ENCODE data around the gene NRP1.

Gene NRP1

DNA sequence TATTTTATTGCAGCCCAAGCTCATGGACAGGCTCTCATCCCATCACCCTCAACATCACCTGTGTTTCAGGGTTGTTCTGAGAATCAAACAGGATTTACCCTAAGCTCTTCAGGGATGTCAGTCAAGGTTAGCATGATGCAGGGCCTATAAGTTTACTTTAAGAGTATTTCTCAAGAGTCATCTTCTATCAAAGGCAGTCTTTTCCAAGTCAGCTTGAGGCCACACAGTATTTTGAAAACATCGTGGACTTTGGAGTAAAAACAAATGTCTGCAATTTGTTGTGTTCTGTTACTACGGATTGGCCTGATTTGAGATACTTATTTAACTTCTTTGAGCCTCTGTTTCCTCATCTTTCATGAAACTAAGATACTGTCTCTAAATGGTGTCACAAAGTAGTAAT is 42.0 kb upstream of the NRP1 start:
- no peak for TF ChIP-seq CTCF (conservative IDR thresholded peaks at IDR 0.05; ENCODE audit: low read depth, low read length)
- DNase-seq (ENCODE audit: low read depth): peak; percentile 31
- H3K4me3 ChIP-seq (ENCODE audit: low read depth, low read length): no peak overlapping the region

DNA sequence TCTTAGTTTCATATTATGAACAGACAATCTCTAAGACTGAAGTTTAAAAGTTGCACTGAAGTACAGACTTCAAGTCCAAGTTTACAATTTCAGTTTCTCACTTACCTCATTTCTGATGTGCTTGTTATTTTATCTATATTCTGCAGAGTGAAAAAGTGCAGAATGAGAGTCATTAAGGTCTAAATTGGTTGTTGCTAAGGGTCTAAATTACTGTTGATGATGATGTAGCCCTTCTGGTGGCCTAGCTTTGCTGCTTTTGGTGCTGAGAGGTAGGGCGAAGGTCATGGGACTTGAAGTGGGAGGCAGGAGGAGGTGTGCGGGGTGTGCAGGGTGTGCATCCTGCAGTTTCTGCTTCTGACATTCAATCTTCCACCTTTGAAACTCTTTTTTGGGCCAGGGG is 38.8 kb upstream of the NRP1 start:
- no peak overlapping the region for H3K4me3 ChIP-seq (ENCODE audit: low read depth, low read length)
- no peak for TF ChIP-seq CTCF (conservative IDR thresholded peaks at IDR 0.05; ENCODE audit: low read depth, low read length)
- no peak for DNase-seq (ENCODE audit: low read depth)

DNA sequence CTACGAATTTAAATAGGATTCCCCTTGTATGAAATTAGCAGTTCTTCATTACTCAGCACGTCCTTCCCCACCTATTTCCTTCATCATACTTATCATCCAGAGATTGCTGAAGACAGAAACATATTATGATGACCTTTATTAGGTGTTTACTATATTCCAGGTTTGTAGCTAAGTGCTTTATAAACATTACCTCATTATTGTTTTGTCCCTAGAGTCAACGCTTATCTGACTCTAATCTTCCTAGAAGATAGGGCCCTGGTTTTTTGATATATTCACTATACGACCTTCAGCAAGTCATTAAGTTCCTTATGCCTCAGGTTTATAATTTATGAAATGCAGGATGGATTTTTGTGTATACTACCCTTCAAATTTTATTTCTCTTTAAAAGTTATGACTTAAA is 36.8 kb upstream of the NRP1 start:
- no peak for TF ChIP-seq CTCF (conservative IDR thresholded peaks at IDR 0.05; ENCODE audit: low read depth, low read length)
- H3K4me3 ChIP-seq (ENCODE audit: low read depth, low read length): no peak overlapping the region
- DNase-seq (ENCODE audit: low read depth): no peak

DNA sequence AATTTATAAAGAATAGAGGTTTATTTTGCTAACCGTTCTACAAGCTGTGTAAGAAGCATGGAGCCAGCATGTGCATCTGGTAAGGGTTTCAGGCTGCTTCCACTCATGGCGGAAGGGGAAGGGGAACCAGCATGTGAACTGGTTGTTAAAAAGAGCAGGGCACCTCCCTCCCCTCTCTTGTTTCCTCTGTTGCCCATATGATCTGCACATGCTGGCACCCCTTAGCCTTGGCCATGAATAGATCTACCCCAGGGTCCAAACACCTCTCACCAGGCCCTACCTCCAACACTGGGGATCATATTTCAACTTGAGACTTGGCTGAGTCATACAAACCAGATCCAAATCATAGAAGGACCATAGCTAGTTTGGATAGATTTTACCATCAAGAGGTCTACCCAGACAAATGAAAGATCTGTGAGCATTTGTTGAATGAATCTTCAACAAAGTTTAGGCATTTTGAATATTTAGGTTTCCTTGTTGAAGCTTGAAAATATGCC is 36.0 kb upstream of the NRP1 start:
- no peak overlapping the region for H3K4me3 ChIP-seq (ENCODE audit: low read depth, low read length)
- DNase-seq (ENCODE audit: low read depth): peak; percentile 16
- no peak for TF ChIP-seq CTCF (conservative IDR thresholded peaks at IDR 0.05; ENCODE audit: low read depth, low read length)

DNA sequence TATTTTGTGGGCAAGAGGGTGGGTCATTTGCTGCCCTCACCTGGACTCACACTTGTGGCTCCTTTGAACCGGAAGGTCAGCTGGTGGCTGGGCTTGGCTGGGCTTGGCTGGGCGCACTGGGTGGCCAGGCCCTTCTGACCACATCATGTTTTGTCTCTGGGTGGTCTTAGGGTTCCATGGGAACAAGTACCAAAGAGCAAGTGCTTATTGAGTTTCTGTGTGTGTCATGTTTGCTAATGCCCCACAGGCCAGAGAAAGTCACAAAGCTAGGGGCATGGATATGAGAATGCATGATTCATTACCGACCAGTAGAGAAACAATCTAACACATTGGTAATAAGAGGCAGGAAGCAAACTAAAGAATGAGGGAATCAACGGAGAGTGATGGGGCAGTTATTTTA is 33.6 kb upstream of the NRP1 start:
- no peak overlapping the region for H3K4me3 ChIP-seq (ENCODE audit: low read depth, low read length)
- DNase-seq (ENCODE audit: low read depth): no peak
- no peak for TF ChIP-seq CTCF (conservative IDR thresholded peaks at IDR 0.05; ENCODE audit: low read depth, low read length)

DNA sequence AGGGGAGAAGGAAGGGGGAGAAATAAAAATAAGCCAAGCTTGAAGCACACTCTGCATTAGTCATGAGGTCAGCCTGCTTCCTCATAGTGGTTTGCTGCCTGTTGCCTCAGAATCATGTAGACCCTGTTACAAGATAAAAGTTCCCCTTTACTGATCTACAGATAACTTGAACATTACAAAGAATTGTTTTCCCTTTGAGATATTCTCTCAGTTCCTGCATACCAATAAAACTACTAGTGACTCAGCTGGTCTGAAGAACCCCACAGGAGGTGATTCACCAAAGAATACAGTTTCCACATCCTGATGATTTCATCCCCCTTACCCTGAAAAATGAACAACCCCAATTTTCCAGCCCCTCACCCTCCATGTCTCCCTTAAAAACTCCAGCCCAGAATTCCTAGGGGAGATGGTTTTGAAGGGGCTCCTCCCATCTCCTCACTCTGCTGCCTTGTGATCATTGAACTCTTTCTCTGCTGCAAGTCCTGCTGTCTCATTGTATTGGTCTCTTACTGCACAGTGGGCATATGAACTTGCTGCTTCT is 31.5 kb upstream of the NRP1 start:
- peak; percentile 91 for DNase-seq (ENCODE audit: low read depth)
- H3K4me3 ChIP-seq (ENCODE audit: low read depth, low read length): no peak overlapping the region
- no peak for TF ChIP-seq CTCF (conservative IDR thresholded peaks at IDR 0.05; ENCODE audit: low read depth, low read length)

- no peak overlapping the region for H3K4me3 ChIP-seq (ENCODE audit: low read depth, low read length)
- DNase-seq (ENCODE audit: low read depth): peak; percentile 27
- no peak for TF ChIP-seq CTCF (conservative IDR thresholded peaks at IDR 0.05; ENCODE audit: low read depth, low read length)
Observed at GRCh38 chr10:33365301-33365700, 30.8 kb upstream of the NRP1 start.
